Measurements from ENCODE around the gene KIR2DL1. TPM values are rescaled to one million over a fixed set of nuclear protein-coding genes. Genes with fewer than 3 reads are reported as not detected.
"Not testable (repeated sequence)": the region's sequence is repeated elsewhere in the genome, so short reads cannot be mapped to it uniquely, and the experiment has no call there.

Gene KIR2DL1
- total and polyA plus RNA-seq, 2 of the 4 experiments (the other 2 are of a cell fraction) = not detected

DNA sequence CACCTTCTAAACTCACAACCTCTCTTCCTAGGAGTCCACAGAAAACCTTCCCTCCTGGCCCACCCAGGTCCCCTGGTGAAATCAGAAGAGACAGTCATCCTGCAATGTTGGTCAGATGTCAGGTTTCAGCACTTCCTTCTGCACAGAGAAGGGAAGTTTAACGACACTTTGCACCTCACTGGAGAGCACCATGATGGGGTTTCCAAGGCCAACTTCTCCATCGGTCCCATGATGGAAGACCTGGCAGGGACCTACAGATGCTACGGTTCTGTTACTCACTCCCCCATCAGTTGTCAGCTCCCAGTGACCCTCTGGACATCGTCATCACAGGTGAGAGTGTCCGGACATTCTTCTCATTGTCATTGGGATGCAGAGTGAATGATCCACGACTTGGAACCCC is 11.0 kb upstream of the KIR2DL1 start:
- H2BK20ac ChIP-seq (ENCODE audit: low read depth, low read length); H2AFZ ChIP-seq (replicated peaks; ENCODE audit: low read length, poor library complexity); H4K20me1 ChIP-seq (ENCODE audit: insufficient read depth, low read length); H3K9ac ChIP-seq (ENCODE audit: low read depth, low read length); H3K36me3 ChIP-seq (ENCODE audit: control insufficient read depth, insufficient read depth, low read length); intact Hi-C loops (cut with micrococcal nuclease); H3K79me1 ChIP-seq (ENCODE audit: low read depth in 1 of 2, low read length in 2 of 2); H3K9me3 ChIP-seq (ENCODE audit: control insufficient read depth, insufficient read depth, low read length); POLR2A ChIA-PET (ENCODE audit: unreplicated experiment); H2BK120ac ChIP-seq (ENCODE audit: low read depth, low read length); H3K27me3 ChIP-seq (ENCODE audit: control insufficient read depth, insufficient read depth, low read length); H3K27ac ChIP-seq (ENCODE audit: insufficient read depth, low read length); H4K8ac ChIP-seq (ENCODE audit: low read depth in 2 of 2, low read length in 2 of 2); DNase-seq; BruUV-seq (replicated peaks); H3K4me3 ChIP-seq (ENCODE audit: insufficient read depth, low read depth, low read length); in situ Hi-C loops (cut with MboI; ENCODE audit: low sequenced_read_pairs); H4K5ac ChIP-seq (ENCODE audit: low read depth, low read length); H3K18ac ChIP-seq (ENCODE audit: low read depth, low read length); H3K4ac ChIP-seq (ENCODE audit: low read depth, low read length); H3K23ac ChIP-seq (ENCODE audit: low read depth, low read length); H3K9me1 ChIP-seq (ENCODE audit: insufficient read depth, low read length); H2BK15ac ChIP-seq (ENCODE audit: low read depth, low read length); H3K14ac ChIP-seq (replicated peaks; ENCODE audit: low read depth, low read length); H2AK9ac ChIP-seq (replicated peaks; ENCODE audit: low read depth, low read length, poor library complexity); H2BK5ac ChIP-seq (ENCODE audit: low read depth, low read length, poor library complexity, severe bottlenecking); H2AK5ac ChIP-seq (ENCODE audit: low read depth, low read length); H4K91ac ChIP-seq (ENCODE audit: insufficient read depth, low read depth, low read length); H3K56ac ChIP-seq (ENCODE audit: extremely low read depth, insufficient read depth, low read length); ATAC-seq (ENCODE audit: low read depth); CTCF ChIA-PET; H3K4me1 ChIP-seq (ENCODE audit: control insufficient read depth, insufficient read depth, low read length); H3K4me2 ChIP-seq (ENCODE audit: low read depth, low read length); dilution Hi-C loops (cut with HindIII; ENCODE audit: low sequenced_read_pairs, unreplicated experiment): not testable (repeated sequence)
- WGBS, 2 experiments (ENCODE audit: extremely low coverage in 2 of 2, insufficient read length in 1 of 2) = 0% methylated on average over 1 of the region's 6 CpGs; no CpG with 5 or more reads in 1 of the 2 experiments

GRCh38 chr19:54764219-54764618 is 5.4 kb upstream of the KIR2DL1 start:
- DNase-seq; H2BK15ac ChIP-seq (ENCODE audit: low read depth, low read length); H4K8ac ChIP-seq (ENCODE audit: low read depth in 2 of 2, low read length in 2 of 2); CTCF ChIA-PET; H2AFZ ChIP-seq (replicated peaks; ENCODE audit: low read length, poor library complexity); dilution Hi-C loops (cut with HindIII; ENCODE audit: low sequenced_read_pairs, unreplicated experiment); H4K20me1 ChIP-seq (ENCODE audit: insufficient read depth, low read length); in situ Hi-C loops (cut with MboI; ENCODE audit: low sequenced_read_pairs); H4K5ac ChIP-seq (ENCODE audit: low read depth, low read length); ATAC-seq (ENCODE audit: low read depth); H3K14ac ChIP-seq (replicated peaks; ENCODE audit: low read depth, low read length); H3K4me1 ChIP-seq (ENCODE audit: control insufficient read depth, insufficient read depth, low read length); BruUV-seq (replicated peaks); H2AK9ac ChIP-seq (replicated peaks; ENCODE audit: low read depth, low read length, poor library complexity); H3K4me3 ChIP-seq (ENCODE audit: insufficient read depth, low read depth, low read length); H4K91ac ChIP-seq (ENCODE audit: insufficient read depth, low read depth, low read length); H3K27ac ChIP-seq (ENCODE audit: insufficient read depth, low read length); H3K9ac ChIP-seq (ENCODE audit: low read depth, low read length); H2BK120ac ChIP-seq (ENCODE audit: low read depth, low read length); POLR2A ChIA-PET (ENCODE audit: unreplicated experiment); H2BK5ac ChIP-seq (ENCODE audit: low read depth, low read length, poor library complexity, severe bottlenecking); H3K4me2 ChIP-seq (ENCODE audit: low read depth, low read length); intact Hi-C loops (cut with micrococcal nuclease); H3K4ac ChIP-seq (ENCODE audit: low read depth, low read length); H2AK5ac ChIP-seq (ENCODE audit: low read depth, low read length); H3K18ac ChIP-seq (ENCODE audit: low read depth, low read length); H3K36me3 ChIP-seq (ENCODE audit: control insufficient read depth, insufficient read depth, low read length); H3K9me1 ChIP-seq (ENCODE audit: insufficient read depth, low read length); H2BK20ac ChIP-seq (ENCODE audit: low read depth, low read length); H3K23ac ChIP-seq (ENCODE audit: low read depth, low read length); H3K9me3 ChIP-seq (ENCODE audit: control insufficient read depth, insufficient read depth, low read length); H3K56ac ChIP-seq (ENCODE audit: extremely low read depth, insufficient read depth, low read length); H3K79me1 ChIP-seq (ENCODE audit: low read depth in 1 of 2, low read length in 2 of 2); H3K27me3 ChIP-seq (ENCODE audit: control insufficient read depth, insufficient read depth, low read length): not testable (repeated sequence)
- no CpG with 5 or more reads among the region's 8 CpGs for WGBS, 2 experiments (ENCODE audit: extremely low coverage in 2 of 2, insufficient read length in 1 of 2)

Measured in IMR-90 (cell line).